Right atrium auricular region (tissue), 2 donors: ENCODE results near the gene JMJD1C. TPM values are rescaled to one million over a fixed set of nuclear protein-coding genes. Genes with fewer than 3 reads are reported as not detected.
A peak's percentile ranks its signal among the peaks of the same experiment; 100 is the strongest.

Experiments used
- DNase-seq: peaks from one replicate; pipeline ENCODE4 v3.0.0-alpha.2; 2019; ENCODE audit warnings: low spot score
- H3K27ac ChIP-seq, 2 donors: fragments of 200-600 bp; sonication (generic); 1 replicate in 1 of 2; 2 replicates in 1 of 2; pipeline ENCODE4 v1.5.1; 2016 to 2019
- H3K27me3 ChIP-seq, 2 donors: fragments of 200-600 bp; sonication (generic); one replicate each; pipeline versions ENCODE4 v1.5.1 to v1.6.0; 2017 to 2019
- H3K36me3 ChIP-seq: fragments of 200-600 bp; sonication (generic); one replicate; pipeline ENCODE4 v1.5.1; 2016
- H3K4me1 ChIP-seq, 2 donors: fragments of 200-600 bp; sonication (generic); one replicate each; pipeline versions ENCODE4 v1.5.1 to v1.6.0; 2017 to 2019
- H3K4me3 ChIP-seq, 2 donors: fragments of 200-600 bp; sonication (generic); 1 replicate in 1 of 2; 2 replicates in 1 of 2; pipeline ENCODE4 v1.5.1; 2017 to 2019; ENCODE audit warnings: mild to moderate bottlenecking in 1 of 2, moderate library complexity in 1 of 2
- H3K9me3 ChIP-seq, 2 donors: fragments of 200-600 bp; sonication (generic); one replicate each; pipeline ENCODE4 v1.5.1; 2019
- CTCF ChIP-seq, 2 donors: fragments of 200-600 bp; sonication (generic); IDR thresholded peaks; one replicate each; pipeline ENCODE4 v1.5.1; 2019; ENCODE audit warnings: antibody characterized with exemption in 2 of 2
- total RNA-seq, 2 donors: library from RNA; depleted of rRNA; stranded (reverse); fragments of >200 nt; gene quantifications; one replicate each; pipeline ENCODE4 v1.1.0, GENCODE V29; 2016

Gene JMJD1C
- total RNA-seq, 2 donors from 2014 or later: 45.5 to 57.6 TPM

GRCh38 chr10:63227207-63227895 lies 238.4 kb downstream of the JMJD1C start:
- no peak overlapping the region for H3K4me3 ChIP-seq
- H3K9me3 ChIP-seq: no peaks in the 10 kb centered on the region
- no peak overlapping the region for H3K27ac ChIP-seq
- peaks cover 0 to 13% of the 10 kb centered on the region in 2 donors for H3K4me1 ChIP-seq
- H3K36me3 ChIP-seq: no peaks in the 10 kb centered on the region
- no peaks in the 10 kb centered on the region for H3K27me3 ChIP-seq
- no peak for TF ChIP-seq CTCF (IDR thresholded peaks at IDR 0.05)
- DNase-seq: no peak

- H3K27me3 ChIP-seq: no peaks in the 10 kb centered on the region
- no peak for TF ChIP-seq CTCF (IDR thresholded peaks at IDR 0.05)
- no peak overlapping the region for H3K27ac ChIP-seq
- H3K36me3 ChIP-seq: no peaks in the 10 kb centered on the region
- peaks cover 0 to 15% of the 10 kb centered on the region in 2 donors for H3K4me1 ChIP-seq
- no peaks in the 10 kb centered on the region for H3K9me3 ChIP-seq
- no peak for DNase-seq
- H3K4me3 ChIP-seq: no peak overlapping the region
Measured at GRCh38 chr10:63224241-63224640, 241.5 kb downstream of the JMJD1C start.

GRCh38 chr10:63221950-63222349 lies 243.8 kb downstream of the JMJD1C start:
- H3K9me3 ChIP-seq: no peaks in the 10 kb centered on the region
- TF ChIP-seq CTCF (IDR thresholded peaks at IDR 0.05): no peak
- no peaks in the 10 kb centered on the region for H3K36me3 ChIP-seq
- no peak for DNase-seq
- no peaks in the 10 kb centered on the region for H3K27me3 ChIP-seq
- peaks cover 0 to 18% of the 10 kb centered on the region in 2 donors for H3K4me1 ChIP-seq
- H3K4me3 ChIP-seq: no peak overlapping the region
- H3K27ac ChIP-seq: no peak overlapping the region

GRCh38 chr10:63219749-63220148 lies 246.0 kb downstream of the JMJD1C start:
- Histone ChIP-seq H3K9me3 (no peaks in the 10 kb centered on the region), H3K27ac (no peak overlapping the region), H3K4me1 (peaks cover 0 to 24% of the 10 kb centered on the region in 2 donors), H3K4me3 (no peak overlapping the region), H3K36me3 (no peaks in the 10 kb centered on the region), H3K27me3 (no peaks in the 10 kb centered on the region)
- no peak for DNase-seq
- TF ChIP-seq CTCF (IDR thresholded peaks at IDR 0.05): no peak

- H3K36me3 ChIP-seq: peaks cover 8% of the 10 kb centered on the region
- peak; percentile 58 to 75 for TF ChIP-seq CTCF (IDR thresholded peaks at IDR 0.05)
- no peaks in the 10 kb centered on the region for H3K27me3 ChIP-seq
- H3K27ac ChIP-seq: no peak overlapping the region
- peaks cover 0 to 39% of the 10 kb centered on the region in 2 donors for H3K4me1 ChIP-seq
- DNase-seq: no peak
- no peak overlapping the region for H3K4me3 ChIP-seq
- no peaks in the 10 kb centered on the region for H3K9me3 ChIP-seq
Measured at GRCh38 chr10:63217120-63217605, 248.6 kb downstream of the JMJD1C start.

- Histone ChIP-seq H3K9me3 (no peaks in the 10 kb centered on the region), H3K27ac (peak overlapping the region; percentile 5 to 36), H3K36me3 (peaks cover 8% of the 10 kb centered on the region), H3K27me3 (no peaks in the 10 kb centered on the region), H3K4me3 (no peak overlapping the region), H3K4me1 (peaks cover 0 to 57% of the 10 kb centered on the region in 2 donors)
- no peak for TF ChIP-seq CTCF (IDR thresholded peaks at IDR 0.05)
- DNase-seq: no peak
Measured at GRCh38 chr10:63214571-63214970, 251.2 kb downstream of the JMJD1C start.
